NCI-H187 (cell line): ENCODE measurements around the gene HTR2B.
"Not testable (repeated sequence)": the region's sequence is repeated elsewhere in the genome, so short reads cannot be mapped to it uniquely, and the experiment has no call there.

Source experiments
- DNase-seq, 2 experiments: peaks; one replicate each; lab custom pipeline; 2025; lab: John Stamatoyannopoulos, UW

Gene HTR2B

DNA sequence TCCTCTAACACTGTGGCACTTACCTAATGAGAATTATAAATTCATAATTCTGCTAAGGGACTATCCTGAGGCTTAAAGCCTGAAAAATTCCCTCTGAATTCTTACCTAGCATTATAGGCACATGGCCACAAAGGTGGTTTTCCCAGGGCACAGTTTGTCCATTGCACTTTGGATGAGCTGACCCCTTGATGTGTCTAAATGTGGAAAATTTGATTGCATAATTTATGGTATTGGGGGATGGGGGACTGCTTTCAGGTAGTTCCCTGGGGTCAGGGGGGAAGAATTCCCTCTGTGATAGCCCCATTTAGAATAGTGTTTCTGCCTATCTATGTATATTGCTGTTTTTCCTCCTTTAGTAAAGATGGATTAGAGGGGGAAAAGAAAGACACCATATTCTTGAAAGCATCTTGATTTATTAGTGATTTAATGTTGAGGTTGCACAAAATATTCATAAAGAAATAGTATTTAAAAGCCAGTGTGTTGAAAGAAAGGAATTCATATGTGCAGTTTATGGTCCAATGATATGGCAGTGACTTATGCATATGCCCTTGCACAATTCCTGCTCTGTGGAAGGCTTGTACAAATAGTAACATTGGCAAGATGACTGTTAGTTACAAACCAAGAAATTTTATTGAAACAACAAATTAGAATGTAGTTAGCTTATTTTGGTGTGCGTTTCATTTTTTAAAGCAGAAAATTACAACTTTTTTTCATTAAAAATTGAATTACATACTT is 8.7 kb upstream of the HTR2B start:
- DNase-seq: no peak

DNA sequence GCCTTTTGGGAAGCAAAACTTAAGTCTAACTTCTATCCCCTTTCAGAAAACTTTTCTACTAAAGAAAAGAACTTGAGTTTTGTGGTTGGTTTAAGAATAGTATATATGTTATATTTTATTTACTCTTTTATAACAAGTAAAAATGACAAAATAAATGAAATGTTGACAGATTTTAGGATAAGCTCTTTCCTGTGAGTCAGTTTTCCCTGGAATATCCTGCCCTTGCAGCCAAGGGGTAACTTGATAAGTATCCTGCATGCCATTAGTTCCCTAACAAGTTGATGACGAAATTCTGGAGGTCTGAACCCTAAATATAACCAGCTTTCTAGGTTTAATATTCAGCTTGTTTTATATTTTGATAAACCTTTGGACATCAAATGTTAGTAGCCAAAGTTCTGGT is 7.3 kb upstream of the HTR2B start:
- DNase-seq: no peak

DNA sequence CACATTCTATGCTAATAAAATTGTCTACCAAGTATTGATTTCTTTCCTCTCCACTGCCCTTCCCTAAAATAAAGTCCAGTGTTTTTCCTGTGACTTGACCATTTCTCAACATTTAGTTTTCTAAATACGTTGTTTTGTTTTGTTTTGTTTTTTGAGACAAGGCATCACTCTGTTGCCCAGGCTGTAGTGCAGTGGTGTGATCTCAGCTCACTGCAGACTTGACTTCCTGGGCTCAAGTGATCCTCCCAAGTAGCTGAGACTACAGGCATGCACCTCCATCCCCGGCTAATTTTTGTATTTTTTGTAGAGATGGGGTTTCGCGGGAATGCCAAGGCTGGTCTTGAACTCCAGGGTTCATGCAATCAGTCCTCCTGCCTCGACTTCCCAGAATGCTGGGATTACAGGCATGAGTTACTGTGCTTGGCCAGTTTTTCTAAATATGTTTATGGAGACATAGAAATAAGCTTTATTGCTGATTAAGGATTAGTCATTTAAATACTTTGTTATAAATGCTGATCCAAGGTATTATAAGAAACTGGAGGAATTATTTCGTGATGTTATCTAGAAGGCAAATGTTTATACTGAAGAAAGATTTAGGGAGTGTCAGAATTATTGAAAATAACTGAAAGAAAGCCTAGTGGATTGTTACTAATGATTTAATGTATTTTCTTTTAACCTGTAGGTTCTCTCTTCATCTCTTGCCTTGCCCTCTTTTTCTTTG is 5.7 kb upstream of the HTR2B start:
- DNase-seq: no peak

- no peak for DNase-seq
Measured at GRCh38 chr2:231129216-231129615, 4.4 kb upstream of the HTR2B start.

- DNase-seq: no peak
Measured at GRCh38 chr2:231128541-231128940, 3.7 kb upstream of the HTR2B start.

GRCh38 chr2:231127936-231128335 is 3.1 kb upstream of the HTR2B start:
- DNase-seq: no peak

GRCh38 chr2:231127480-231127879 is 2.6 kb upstream of the HTR2B start:
- DNase-seq: no peak

GRCh38 chr2:231126123-231126522 is 1.3 kb upstream of the HTR2B start:
- no peak for DNase-seq

- DNase-seq: no peak
Measured at GRCh38 chr2:231123362-231123898, 1.4 kb downstream of the HTR2B start.

GRCh38 chr2:231118614-231118942 is 6.3 kb downstream of the HTR2B start:
- DNase-seq: no peak

DNA sequence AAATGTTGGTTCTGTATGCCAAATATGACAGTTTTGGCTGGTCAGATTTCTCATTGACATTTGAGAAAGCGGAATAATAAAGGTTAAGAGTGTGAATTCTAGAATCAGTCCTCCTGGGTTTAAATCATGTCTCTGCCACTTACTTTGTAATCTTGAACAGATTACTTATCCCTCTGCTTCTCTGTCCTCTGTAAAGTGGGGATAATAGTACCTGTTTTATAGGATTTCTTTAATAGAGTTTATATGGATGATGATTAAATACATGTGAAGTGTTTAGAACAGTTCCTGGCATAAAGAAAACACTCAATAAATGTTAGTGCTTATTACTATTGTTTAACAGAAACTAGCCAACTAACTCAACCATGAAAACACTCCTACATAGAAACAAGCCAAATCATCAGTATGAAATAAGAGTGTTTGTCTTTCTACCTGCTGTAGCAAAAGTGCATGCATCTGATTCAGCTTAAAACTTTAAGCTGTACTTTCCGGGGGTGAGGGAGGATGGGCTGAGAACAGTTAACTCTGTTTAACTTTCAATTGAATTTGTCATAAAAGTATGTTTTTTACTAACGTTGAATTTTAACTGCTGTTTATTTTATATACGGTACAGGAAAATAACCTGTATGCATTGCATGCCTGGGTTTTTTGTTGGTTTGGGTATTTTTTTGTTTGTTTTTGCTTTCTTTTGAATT is 6.8 kb downstream of the HTR2B start:
- no peak for DNase-seq

DNA sequence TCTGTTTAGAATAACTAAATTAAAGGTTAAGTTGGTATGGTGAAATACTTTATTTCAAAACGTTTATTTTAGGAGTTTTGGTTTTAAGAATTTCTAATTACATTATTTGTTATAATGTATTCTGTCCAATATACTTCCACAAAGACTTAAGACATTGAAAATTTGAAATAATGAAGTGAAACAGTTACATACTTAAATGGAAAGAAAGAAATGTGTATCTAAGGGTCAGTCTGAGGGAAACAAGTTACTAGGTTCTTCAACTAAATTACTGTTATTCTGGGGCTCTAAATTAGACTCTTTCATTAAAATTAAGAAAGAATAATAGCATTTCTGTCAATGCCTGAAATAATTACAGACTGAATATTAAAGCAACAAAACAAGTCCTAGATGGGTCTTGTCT is 7.7 kb downstream of the HTR2B start:
- DNase-seq: no peak

DNA sequence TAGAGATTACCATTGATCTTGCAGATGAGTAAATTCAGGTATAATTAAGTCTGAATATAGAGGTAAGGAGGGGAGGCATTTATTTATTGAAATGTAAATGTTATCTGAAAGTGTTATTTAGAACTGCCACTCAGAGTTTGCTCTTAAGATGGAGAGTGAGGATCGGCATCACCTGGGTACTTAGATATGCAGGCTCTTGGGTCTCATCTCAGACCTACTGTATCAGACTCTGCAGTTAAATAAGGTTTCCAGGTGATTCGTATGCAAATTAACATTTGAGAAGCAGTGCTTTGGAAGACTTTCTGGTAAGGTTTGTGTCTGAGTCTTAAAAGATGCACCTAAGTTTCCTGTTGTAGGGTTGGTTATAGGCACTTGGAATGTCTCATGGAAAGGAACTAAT is 9.2 kb downstream of the HTR2B start:
- DNase-seq: no peak

DNA sequence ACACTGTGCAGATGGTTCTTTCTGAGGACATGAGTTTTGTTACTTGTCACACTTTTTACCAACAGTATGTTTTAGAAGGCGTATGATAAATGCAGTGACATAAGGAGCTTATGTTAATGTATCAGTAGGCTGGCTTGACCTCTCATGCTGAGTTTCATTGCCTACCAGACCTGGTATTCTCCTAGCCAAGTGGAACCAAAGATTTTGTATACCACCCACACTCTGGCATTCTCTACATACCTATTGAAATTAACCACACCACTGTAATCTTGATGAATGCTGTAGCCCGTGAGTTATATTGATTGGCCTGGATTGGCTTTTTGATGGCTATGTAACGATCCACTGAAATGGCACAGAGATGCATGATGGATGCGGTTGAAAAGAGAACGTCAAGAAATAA is 11.4 kb downstream of the HTR2B start:
- no peak for DNase-seq

DNA sequence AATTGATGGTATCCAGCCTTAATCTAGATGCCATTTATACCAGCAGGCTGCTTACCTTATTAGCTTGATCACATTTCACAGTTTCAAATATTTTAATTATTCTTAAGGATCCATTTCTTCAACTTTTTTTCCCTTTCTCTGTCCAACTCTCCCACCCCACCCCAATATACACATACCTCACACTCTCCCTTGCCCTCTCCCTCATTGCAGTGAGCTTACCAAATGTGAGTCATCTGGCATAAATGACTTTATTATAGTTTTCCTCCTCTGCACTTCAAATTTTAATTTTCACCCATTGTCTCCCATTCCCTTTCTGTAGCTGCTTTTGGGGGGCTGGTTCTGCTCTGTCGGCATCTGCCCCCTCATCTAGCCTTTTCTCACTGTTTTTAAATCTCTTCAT is 12.9 kb downstream of the HTR2B start:
- DNase-seq: no peak

DNA sequence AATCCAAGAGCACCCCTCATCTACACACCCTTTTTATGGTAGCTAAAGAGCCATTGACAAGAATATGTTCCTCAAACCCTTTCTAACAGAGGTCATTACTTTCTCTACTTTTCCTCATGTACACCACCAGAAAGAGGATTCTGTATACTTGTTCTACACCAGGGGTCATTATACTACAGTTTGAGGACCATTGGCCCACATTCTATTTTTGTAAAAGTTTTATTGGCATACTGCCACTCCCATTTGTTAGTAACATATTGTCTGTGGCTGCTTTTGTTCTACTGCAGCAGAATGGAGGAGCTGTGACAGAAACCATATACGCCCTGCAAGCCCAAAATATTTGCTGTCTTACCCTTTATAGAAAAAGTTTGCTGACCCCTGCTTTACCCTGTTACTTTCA is 14.3 kb downstream of the HTR2B start:
- DNase-seq: no peak

DNA sequence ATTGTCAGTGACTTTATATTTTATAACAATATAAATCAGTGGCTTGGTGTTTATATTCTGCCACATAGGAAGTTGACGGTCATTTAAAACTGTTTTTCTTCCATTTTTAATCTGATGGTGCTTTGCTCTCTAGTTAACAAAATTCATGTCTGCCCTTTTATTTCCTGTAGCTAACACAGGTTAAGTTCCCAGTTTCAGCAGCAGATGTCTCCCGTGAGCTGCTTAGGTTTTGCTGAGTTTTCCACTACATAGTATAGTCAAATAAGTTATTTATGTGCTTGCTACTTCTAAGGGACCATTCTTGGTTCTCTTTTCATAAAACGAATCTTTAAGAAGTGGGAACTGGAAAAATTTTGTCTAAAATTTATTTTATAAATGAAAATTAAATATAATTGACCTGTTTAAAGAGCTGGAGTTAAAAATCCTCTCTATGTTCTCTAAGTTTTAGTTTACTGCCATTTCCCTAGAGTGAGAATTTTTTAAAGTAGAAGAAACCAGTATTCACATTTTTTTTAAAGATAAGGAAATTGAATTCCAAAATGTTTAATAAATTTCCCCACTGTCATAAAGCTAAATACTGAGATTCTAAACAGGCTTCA is 20.6 kb downstream of the HTR2B start:
- no peak for DNase-seq

- DNase-seq: no peak
Measured at GRCh38 chr2:231102772-231103171, 22.1 kb downstream of the HTR2B start.

DNA sequence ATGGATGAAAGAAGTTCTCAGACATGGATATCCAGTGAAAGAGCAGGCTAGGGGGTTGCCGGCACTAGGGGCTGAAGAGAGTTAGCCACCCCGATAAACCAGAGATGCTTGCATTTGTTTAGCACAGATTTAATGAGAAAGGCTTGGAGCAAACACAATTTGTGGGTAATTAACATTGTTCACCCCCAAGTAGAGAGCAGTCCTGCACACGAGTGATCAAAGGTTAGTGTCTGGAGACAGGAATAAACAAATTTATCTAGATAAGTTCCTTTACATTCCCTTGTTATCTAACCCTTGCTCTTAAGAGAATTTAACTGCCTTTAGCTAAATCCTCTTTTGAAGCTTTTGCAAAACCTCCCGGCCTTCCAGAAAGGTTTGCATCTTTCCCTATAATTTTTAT is 23.9 kb downstream of the HTR2B start:
- no peak for DNase-seq

DNA sequence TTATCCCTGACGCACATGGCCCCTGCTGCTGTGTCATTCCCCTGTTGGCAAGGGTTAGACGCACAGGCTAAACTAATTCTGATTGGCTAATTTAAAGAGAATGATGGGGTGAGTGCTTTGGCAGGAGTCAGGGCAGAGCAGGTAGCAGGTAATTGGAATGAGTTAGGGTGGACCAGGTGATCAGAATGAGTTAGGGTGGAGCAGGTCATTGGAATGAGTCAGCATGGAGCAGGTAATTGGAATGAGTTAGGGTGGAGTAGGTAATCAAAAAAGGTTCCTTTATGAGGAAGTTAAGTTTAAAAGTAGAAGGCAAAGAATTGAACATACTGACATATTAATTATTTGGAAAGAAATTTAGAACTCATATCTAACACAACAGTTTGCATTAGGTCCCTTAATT is 24.5 kb downstream of the HTR2B start:
- DNase-seq: not testable (repeated sequence)

DNA sequence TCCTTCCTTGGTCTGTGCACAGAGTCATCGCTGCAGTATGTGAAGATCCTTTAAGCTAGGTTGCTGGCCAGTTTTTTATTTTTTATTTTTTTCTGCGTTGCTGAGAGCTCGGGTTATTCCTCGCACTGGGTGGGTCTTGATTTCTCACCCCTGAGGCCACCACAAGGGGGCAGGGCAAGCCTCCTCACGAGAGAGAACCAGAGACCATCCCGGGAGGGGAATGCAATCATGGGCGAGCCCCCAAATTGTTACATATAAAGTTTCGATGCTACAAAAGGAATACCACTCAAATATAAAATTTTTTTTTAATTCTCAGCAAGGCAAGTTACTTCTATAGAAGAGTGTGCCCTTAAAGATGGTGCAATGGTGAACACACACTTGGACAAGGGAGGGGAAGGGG is 24.9 kb downstream of the HTR2B start:
- DNase-seq: no peak

DNA sequence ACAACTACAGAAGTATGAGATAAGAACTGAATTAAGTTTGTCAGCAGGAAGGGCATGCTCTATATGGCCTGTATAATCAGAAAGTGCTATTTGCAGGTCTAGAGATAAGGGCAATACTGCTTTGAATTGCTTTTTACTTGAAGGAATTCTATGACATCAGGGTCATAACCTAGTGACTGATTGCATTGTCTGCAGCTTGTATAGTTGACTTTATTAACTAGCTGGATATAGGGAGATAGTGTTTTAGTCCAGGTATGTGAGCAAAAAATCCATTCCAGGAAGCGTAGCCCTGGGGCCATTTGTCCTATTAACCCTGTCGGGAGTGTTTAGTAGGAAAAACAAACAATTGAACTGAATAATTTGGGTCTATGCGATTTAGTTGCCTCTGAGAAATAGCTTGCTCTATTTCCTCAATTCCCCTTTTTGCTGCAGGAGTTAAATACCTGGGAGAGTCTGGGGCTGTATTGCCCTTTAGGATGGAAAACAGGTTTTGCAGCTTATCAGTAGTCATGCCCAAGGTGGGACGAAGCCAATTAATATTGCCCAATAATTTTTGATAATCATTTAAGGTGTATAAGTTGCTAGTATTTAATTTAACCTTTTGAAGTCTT is 30.0 kb downstream of the HTR2B start:
- no peak for DNase-seq
